ENCODE measurements around the gene NATD1.

- no peak for TF ChIP-seq ZNF639 (CRISPR knock-in tag; conservative IDR thresholded peaks at IDR 0.05 in 1 of 2, IDR thresholded peaks at IDR 0.05 in 1 of 2)
- no peak for TF ChIP-seq TEAD4 (IDR thresholded peaks at IDR 0.05; ENCODE audit: low read length)
- no peak for TF ChIP-seq TEAD4 (CRISPR knock-in tag; IDR thresholded peaks at IDR 0.05; ENCODE audit: borderline replicate concordance)
- TF ChIP-seq ZNF184 (CRISPR knock-in tag; IDR thresholded peaks at IDR 0.05), result no peak
- no peak for TF ChIP-seq ZNF121 (CRISPR knock-in tag; conservative IDR thresholded peaks at IDR 0.05)
- TF ChIP-seq CBFB (CRISPR knock-in tag; IDR thresholded peaks at IDR 0.05), result no peak
- TF ChIP-seq BMI1 (IDR thresholded peaks at IDR 0.05; ENCODE audit: low read length), result no peak
- no peak for TF ChIP-seq POLR2A (conservative IDR thresholded peaks at IDR 0.05)
- no peak for TF ChIP-seq NRF1 (conservative IDR thresholded peaks at IDR 0.05 in 1 of 2, IDR thresholded peaks at IDR 0.05 in 1 of 2)
- TF ChIP-seq CTCF (IDR thresholded peaks at IDR 0.05 in 2 of 3, conservative IDR thresholded peaks at IDR 0.05 in 1 of 3; ENCODE audit: insufficient read depth in 2 of 3, low read depth in 1 of 3, low read length in 3 of 3), result no peak
These were observed 51.3 kb downstream of the NATD1 start for GRCh38 chr17:21201874-21202273.

All from K562 (cell line).